Measurements from ENCODE around the gene PRKAA1.

The PRKAA1 gene

DNA sequence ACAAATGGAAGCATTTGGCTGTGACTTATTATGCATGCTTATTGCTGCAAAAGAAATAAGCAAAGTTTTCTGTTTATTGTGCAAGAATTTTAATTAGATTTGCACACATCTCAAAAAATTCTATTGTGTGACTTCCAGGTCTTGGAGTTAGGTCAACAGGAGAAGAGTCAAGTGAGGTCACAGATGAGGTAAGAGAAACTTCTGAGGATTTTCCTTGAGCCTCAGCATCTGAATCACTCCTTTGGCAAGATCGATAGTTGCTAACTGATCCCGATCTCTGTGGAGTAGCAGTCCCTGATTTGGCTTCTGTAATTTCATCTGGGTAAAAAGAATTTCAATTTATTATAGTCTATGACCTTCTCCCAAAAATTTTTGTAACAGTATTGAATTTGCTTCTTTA, 35.5 kb downstream of the PRKAA1 start:
- FAIRE-seq (no peak), DNase-seq (ENCODE audit: insufficient read length, low spot score) (no peak)
- TF ChIP-seq POLR2A (IDR thresholded peaks at IDR 0.05; ENCODE audit: low read depth, low read length) (no peak), POLR2AphosphoS5 (IDR thresholded peaks at IDR 0.05; ENCODE audit: low read depth, low read length) (no peak), PAX5 (IDR thresholded peaks at IDR 0.05; ENCODE audit: insufficient read depth, low read length, severe bottlenecking) (no peak), TAF1 (IDR thresholded peaks at IDR 0.05; ENCODE audit: low read depth, low read length) (no peak), SPI1 (IDR thresholded peaks at IDR 0.05; ENCODE audit: low read depth, low read length) (no peak), POU2F2 (IDR thresholded peaks at IDR 0.05; ENCODE audit: low read depth, low read length) (no peak)

DNA sequence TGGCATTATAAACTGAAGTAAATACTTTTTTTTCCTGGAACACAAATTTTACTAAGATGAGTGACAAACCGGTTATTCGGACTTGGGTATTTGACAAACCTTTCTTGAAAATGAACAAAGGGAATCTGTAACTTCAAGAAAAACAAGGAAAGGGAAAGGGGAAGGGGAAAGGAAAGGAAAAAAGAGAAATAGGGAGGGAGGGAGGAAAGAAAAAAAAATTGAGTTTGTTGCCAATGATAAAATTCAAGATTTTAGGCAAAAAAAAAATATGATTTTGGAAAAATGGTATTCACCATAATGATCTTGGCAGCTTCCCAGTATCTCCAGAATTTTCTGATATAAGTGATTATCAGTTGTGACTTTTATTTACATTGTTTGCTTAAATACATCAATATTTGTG, 40.8 kb downstream of the PRKAA1 start:
- no peak for FAIRE-seq
- TF ChIP-seq TAF1 (IDR thresholded peaks at IDR 0.05; ENCODE audit: low read depth, low read length) (no peak), POU2F2 (IDR thresholded peaks at IDR 0.05; ENCODE audit: low read depth, low read length) (no peak)
- no peak for DNase-seq (ENCODE audit: insufficient read length, low spot score)

- peak; percentile 84 for DNase-seq (ENCODE audit: insufficient read length, low spot score)
- peak; percentile 87 for FAIRE-seq
- TF ChIP-seq POU2F2 (IDR thresholded peaks at IDR 0.05; ENCODE audit: low read depth, low read length) (0 out of 2 replicates have a peak, but pooled peaks have one; percentile 51), TAF1 (IDR thresholded peaks at IDR 0.05; ENCODE audit: low read depth, low read length) (no peak), POLR2AphosphoS5 (IDR thresholded peaks at IDR 0.05; ENCODE audit: low read depth, low read length) (peak; percentile 26; the same call in 1 of the 2 replicates), SPI1 (IDR thresholded peaks at IDR 0.05; ENCODE audit: low read depth, low read length) (no peak)
Observed at GRCh38 chr5:40755407-40756365, 42.5 kb downstream of the PRKAA1 start, which contains the start of gene TTC33. TSS of gene TTC33 (minus strand) at chr5:40755961. CDS start at chr5:40747018, 8,943 bp downstream.

DNA sequence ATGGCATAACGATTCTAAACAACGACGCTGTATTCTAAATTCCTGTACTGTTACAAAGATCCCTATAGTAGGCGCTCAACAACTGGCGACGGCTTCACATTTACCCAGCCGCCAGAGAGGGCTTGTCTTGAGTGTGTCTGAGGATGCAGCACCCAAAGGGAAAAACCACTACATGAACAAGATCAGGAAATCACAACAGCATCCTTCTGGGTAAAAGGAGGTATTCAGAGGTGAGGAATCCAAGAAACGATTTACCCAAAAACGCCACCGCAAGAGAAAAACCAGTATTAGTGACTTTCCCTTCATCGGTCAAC, 43.1 kb downstream of the PRKAA1 start:
- peak; percentile 70 for FAIRE-seq
- TF ChIP-seq POLR2AphosphoS5 (IDR thresholded peaks at IDR 0.05; ENCODE audit: low read depth, low read length) (0 out of 2 replicates have a peak, but pooled peaks have one; percentile 14), POU2F2 (IDR thresholded peaks at IDR 0.05; ENCODE audit: low read depth, low read length) (no peak), TAF1 (IDR thresholded peaks at IDR 0.05; ENCODE audit: low read depth, low read length) (peak; percentile 36; the same call in 1 of the 2 replicates)
- DNase-seq (ENCODE audit: insufficient read length, low spot score): peak; percentile 39

- TF ChIP-seq POLR2A (IDR thresholded peaks at IDR 0.05; ENCODE audit: low read depth, low read length): no peak
- no peak for FAIRE-seq
- no peak for DNase-seq (ENCODE audit: insufficient read length, low spot score)
Observed at GRCh38 chr5:40754381-40755092, 43.6 kb downstream of the PRKAA1 start.

GRCh38 chr5:40746703-40747102, 51.5 kb downstream of the PRKAA1 start:
- FAIRE-seq (no peak), DNase-seq (ENCODE audit: insufficient read length, low spot score) (no peak)
- no peak for TF ChIP-seq POLR2A (IDR thresholded peaks at IDR 0.05; ENCODE audit: low read depth, low read length)
- TF ChIP-seq POLR2AphosphoS5 (IDR thresholded peaks at IDR 0.05; ENCODE audit: low read depth, low read length): no peak
- no peak for TF ChIP-seq TAF1 (IDR thresholded peaks at IDR 0.05; ENCODE audit: low read depth, low read length)
- no peak for TF ChIP-seq PAX5 (IDR thresholded peaks at IDR 0.05; ENCODE audit: insufficient read depth, low read length, severe bottlenecking)
- TF ChIP-seq SPI1 (IDR thresholded peaks at IDR 0.05; ENCODE audit: low read depth, low read length): no peak
- no peak for TF ChIP-seq POU2F2 (IDR thresholded peaks at IDR 0.05; ENCODE audit: low read depth, low read length)

- FAIRE-seq: no peak
- no peak for TF ChIP-seq POLR2AphosphoS5 (IDR thresholded peaks at IDR 0.05; ENCODE audit: low read depth, low read length)
- no peak for TF ChIP-seq POU2F2 (IDR thresholded peaks at IDR 0.05; ENCODE audit: low read depth, low read length)
- TF ChIP-seq TAF1 (IDR thresholded peaks at IDR 0.05; ENCODE audit: low read depth, low read length): no peak
- TF ChIP-seq POLR2A (IDR thresholded peaks at IDR 0.05; ENCODE audit: low read depth, low read length): no peak
- TF ChIP-seq SPI1 (IDR thresholded peaks at IDR 0.05; ENCODE audit: low read depth, low read length): no peak
- TF ChIP-seq PAX5 (IDR thresholded peaks at IDR 0.05; ENCODE audit: insufficient read depth, low read length, severe bottlenecking): no peak
Observed at GRCh38 chr5:40743771-40744170, 54.4 kb downstream of the PRKAA1 start.

DNA sequence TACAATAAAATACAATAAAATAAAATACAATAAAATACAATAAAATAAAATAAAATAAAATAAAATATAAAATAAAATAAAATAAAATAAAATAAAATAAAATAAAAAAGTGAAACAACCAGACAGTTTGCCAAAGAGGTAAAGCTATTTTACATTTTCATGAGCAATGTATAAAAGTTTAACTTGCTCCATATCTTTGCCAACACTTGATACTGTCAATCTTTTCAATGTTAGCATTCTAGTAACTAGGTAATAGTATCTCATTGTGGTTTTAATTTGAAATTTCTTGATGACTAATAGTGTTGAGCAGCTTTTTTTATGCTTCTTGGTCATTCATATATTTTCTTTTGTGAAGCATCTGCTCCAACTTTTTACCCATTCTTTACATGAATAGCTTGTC, 59.7 kb downstream of the PRKAA1 start:
- no peak for TF ChIP-seq POLR2AphosphoS5 (IDR thresholded peaks at IDR 0.05; ENCODE audit: low read depth, low read length)
- no peak for TF ChIP-seq TAF1 (IDR thresholded peaks at IDR 0.05; ENCODE audit: low read depth, low read length)
- no peak for TF ChIP-seq POU2F2 (IDR thresholded peaks at IDR 0.05; ENCODE audit: low read depth, low read length)
- no peak for TF ChIP-seq SPI1 (IDR thresholded peaks at IDR 0.05; ENCODE audit: low read depth, low read length)
- no peak for TF ChIP-seq PAX5 (IDR thresholded peaks at IDR 0.05; ENCODE audit: insufficient read depth, low read length, severe bottlenecking)
- TF ChIP-seq POLR2A (IDR thresholded peaks at IDR 0.05; ENCODE audit: low read depth, low read length): no peak
- DNase-seq (ENCODE audit: insufficient read length, low spot score) (no peak), FAIRE-seq (no peak)

More at GRCh38 chr5:40743771-40744170, 54.4 kb downstream of the PRKAA1 start:
- no peak for DNase-seq (ENCODE audit: insufficient read length, low spot score)

DNA sequence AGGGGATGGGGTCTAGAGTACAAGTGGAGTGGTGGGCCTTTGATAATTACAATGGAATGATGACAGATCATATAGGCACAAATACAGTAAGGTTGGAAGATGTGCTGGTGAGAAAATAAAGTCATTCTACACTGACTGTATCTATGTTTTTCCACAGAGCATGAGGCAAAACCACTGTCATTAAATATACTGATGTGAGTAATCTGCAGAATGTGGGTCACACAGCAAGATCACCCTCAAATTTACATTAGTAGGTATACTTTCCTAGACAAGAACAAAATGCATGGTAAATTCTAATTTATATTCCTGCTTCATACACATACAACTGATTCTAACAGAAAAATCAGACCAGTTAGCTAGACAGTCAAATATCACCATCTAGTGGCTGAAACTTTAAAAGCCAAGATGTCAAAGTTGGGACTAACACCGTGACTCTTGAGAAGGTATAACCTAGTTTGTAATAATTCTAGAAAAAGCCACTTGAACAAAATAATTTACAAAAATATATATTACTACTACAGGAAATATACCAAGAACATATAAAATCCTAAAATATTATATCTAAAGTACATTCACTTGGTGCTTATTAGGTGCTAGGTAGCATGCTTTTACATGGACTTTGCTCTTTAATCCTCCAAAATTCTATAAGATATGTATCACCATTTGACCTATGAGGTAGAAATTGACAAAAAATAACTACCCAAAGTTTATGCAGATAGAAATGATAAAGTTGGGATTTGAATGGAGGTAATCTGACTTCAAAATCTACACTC, 61.9 kb downstream of the PRKAA1 start:
- FAIRE-seq (peak; percentile 77), DNase-seq (ENCODE audit: insufficient read length, low spot score) (no peak)
- TF ChIP-seq POLR2AphosphoS5 (IDR thresholded peaks at IDR 0.05; ENCODE audit: low read depth, low read length) (no peak), PAX5 (IDR thresholded peaks at IDR 0.05; ENCODE audit: insufficient read depth, low read length, severe bottlenecking) (no peak), TAF1 (IDR thresholded peaks at IDR 0.05; ENCODE audit: low read depth, low read length) (no peak), POU2F2 (IDR thresholded peaks at IDR 0.05; ENCODE audit: low read depth, low read length) (no peak), SPI1 (IDR thresholded peaks at IDR 0.05; ENCODE audit: low read depth, low read length) (no peak), POLR2A (IDR thresholded peaks at IDR 0.05; ENCODE audit: low read depth, low read length) (no peak)
